ENCODE data around the gene STXBP6. TPM values are rescaled to one million over a fixed set of nuclear protein-coding genes. Genes with fewer than 3 reads are reported as not detected.

Gene STXBP6
- total RNA-seq, 1 experiment from 2014 or later = not detected

- H3K27me3 ChIP-seq (ENCODE audit: control insufficient read depth, insufficient read depth, low read length) = no peaks in the 10 kb centered on the region
- H3K4me3 ChIP-seq (ENCODE audit: low read depth in 2 of 2, low read length in 2 of 2) = no peak overlapping the region
- no peaks in the 10 kb centered on the region for H3K4me1 ChIP-seq (ENCODE audit: control insufficient read depth, insufficient read depth, low read length)
- no peaks in the 10 kb centered on the region for H3K9me3 ChIP-seq (ENCODE audit: control insufficient read depth, insufficient read depth, low read depth, low read length)
- H3K36me3 ChIP-seq (ENCODE audit: control insufficient read depth, insufficient read depth, low read length) = no peaks in the 10 kb centered on the region
- intact Hi-C loops (cut with micrococcal nuclease; ENCODE audit: unreplicated experiment) (no loop called here), in situ Hi-C loops (cut with HindIII; ENCODE audit: low pct_unique_long_range_greater_than_20kb, low sequenced_read_pairs) (no loop called here)
- no peak for DNase-seq (ENCODE audit: low read depth, low spot score)
- CTCF ChIA-PET = no interaction called here
- POLR2A ChIA-PET = no interaction called here
- BruUV-seq (replicated peaks) = no TSS peak
- no peak for ATAC-seq
- TF ChIP-seq SIN3A (IDR thresholded peaks at IDR 0.05; ENCODE audit: borderline replicate concordance, insufficient read depth, low read depth, low read length) (no peak), CTCF (IDR thresholded peaks at IDR 0.05) (no peak), REST (IDR thresholded peaks at IDR 0.05; ENCODE audit: insufficient read depth in 1 of 2, low read depth in 2 of 2, low read length in 1 of 2) (no peak), POLR2AphosphoS5 (IDR thresholded peaks at IDR 0.05; ENCODE audit: low read depth, low read length) (no peak), TCF7L2 (IDR thresholded peaks at IDR 0.05; ENCODE audit: low read depth, low read length) (no peak)
- no peak overlapping the region for H3K27ac ChIP-seq (ENCODE audit: low read length)
Observed at GRCh38 chr14:24861083-24861630, 188.8 kb downstream of the STXBP6 start.

GRCh38 chr14:24859559-24859958 lies 190.4 kb downstream of the STXBP6 start:
- H3K27me3 ChIP-seq (ENCODE audit: control insufficient read depth, insufficient read depth, low read length) = no peaks in the 10 kb centered on the region
- DNase-seq (ENCODE audit: low read depth, low spot score) = no peak
- H3K4me1 ChIP-seq (ENCODE audit: control insufficient read depth, insufficient read depth, low read length) = no peaks in the 10 kb centered on the region
- ChIA-PET POLR2A (no interaction called here), CTCF (no interaction called here)
- TF ChIP-seq CTCF (IDR thresholded peaks at IDR 0.05) (no peak), TCF7L2 (IDR thresholded peaks at IDR 0.05; ENCODE audit: low read depth, low read length) (no peak), POLR2AphosphoS5 (IDR thresholded peaks at IDR 0.05; ENCODE audit: low read depth, low read length) (no peak), SIN3A (IDR thresholded peaks at IDR 0.05; ENCODE audit: borderline replicate concordance, insufficient read depth, low read depth, low read length) (no peak)
- ATAC-seq = no peak
- intact Hi-C loops (cut with micrococcal nuclease; ENCODE audit: unreplicated experiment) (no loop called here), in situ Hi-C loops (cut with HindIII; ENCODE audit: low pct_unique_long_range_greater_than_20kb, low sequenced_read_pairs) (no loop called here)
- no peaks in the 10 kb centered on the region for H3K9me3 ChIP-seq (ENCODE audit: control insufficient read depth, insufficient read depth, low read depth, low read length)
- BruUV-seq (replicated peaks) = no TSS peak
- H3K27ac ChIP-seq (ENCODE audit: low read length) = no peak overlapping the region
- no peak overlapping the region for H3K4me3 ChIP-seq (ENCODE audit: low read depth in 2 of 2, low read length in 2 of 2)
- no peaks in the 10 kb centered on the region for H3K36me3 ChIP-seq (ENCODE audit: control insufficient read depth, insufficient read depth, low read length)
